ENCODE data around the gene MOB3A.

MOB3A gene

GRCh38 chr19:2032296-2032941 lies 63.7 kb downstream of the MOB3A start:
- no peak for TF ChIP-seq CTCF (conservative IDR thresholded peaks at IDR 0.05; ENCODE audit: low read length)
- DNase-seq (ENCODE audit: low read depth): peak; percentile 89
- H3K4me3 ChIP-seq (ENCODE audit: low read length): no peak overlapping the region

- peak; percentile 94 for DNase-seq (ENCODE audit: low read depth)
- peak; percentile 18; the same call in 1 of the 2 replicates for TF ChIP-seq CTCF (conservative IDR thresholded peaks at IDR 0.05; ENCODE audit: low read length)
These were observed 68.8 kb downstream of the MOB3A start for GRCh38 chr19:2027361-2027760.

GRCh38 chr19:2026770-2027169 lies 69.4 kb downstream of the MOB3A start:
- H3K4me3 ChIP-seq (ENCODE audit: low read length): no peak overlapping the region
- no peak for TF ChIP-seq CTCF (conservative IDR thresholded peaks at IDR 0.05; ENCODE audit: low read length)
- no peak for DNase-seq (ENCODE audit: low read depth)

More at GRCh38 chr19:2027361-2027760, 68.8 kb downstream of the MOB3A start:
- H3K4me3 ChIP-seq (ENCODE audit: low read length): no peak overlapping the region

- no peak overlapping the region for H3K4me3 ChIP-seq (ENCODE audit: low read length)
- TF ChIP-seq CTCF (conservative IDR thresholded peaks at IDR 0.05; ENCODE audit: low read length): no peak
- no peak for DNase-seq (ENCODE audit: low read depth)
These were observed 73.8 kb downstream of the MOB3A start for GRCh38 chr19:2022289-2022688.

- no peak for DNase-seq (ENCODE audit: low read depth)
- TF ChIP-seq CTCF (conservative IDR thresholded peaks at IDR 0.05; ENCODE audit: low read length): no peak
- no peak overlapping the region for H3K4me3 ChIP-seq (ENCODE audit: low read length)
These were observed 74.5 kb downstream of the MOB3A start for GRCh38 chr19:2021453-2022140.
